CD14-positive monocyte (primary cell): ENCODE measurements around the gene LPO. TPM values are rescaled to one million over a fixed set of nuclear protein-coding genes. Genes with fewer than 3 reads are reported as not detected.
A peak's percentile ranks its signal among the peaks of the same experiment; 100 is the strongest.

Experiments
- DNase-seq, 3 donors: peaks; one replicate each; pipeline ENCODE4 v3.0.0-alpha.2; 2011 to 2022
- H2AFZ ChIP-seq: 2 replicates; pipeline ENCODE4 v1.6.0; 2012; ENCODE audit warnings: mild to moderate bottlenecking, low read depth, low read length, inconsistent platforms; ENCODE audit not compliant: insufficient read depth, poor library complexity, severe bottlenecking
- H3K27ac ChIP-seq, 2 donors: 1 replicate in 1 of 2; 2 replicates in 1 of 2; pipeline ENCODE4 v1.5.1; 2012 to 2013; ENCODE audit warnings: low read length in 2 of 2, control low read depth in 1 of 2, inconsistent platforms in 1 of 2, low read depth in 1 of 2, mild to moderate bottlenecking in 1 of 2
- H3K27me3 ChIP-seq, 2 donors: one replicate each; pipeline versions ENCODE4 v1.6.0 to v1.6.1; 2011 to 2013; ENCODE audit warnings: low read length in 2 of 2; ENCODE audit not compliant: control insufficient read depth in 2 of 2, insufficient read depth in 2 of 2
- H3K36me3 ChIP-seq, 2 donors: replicated peaks in 1 of 2; 1 replicate in 1 of 2; 2 replicates in 1 of 2; pipeline versions ENCODE4 v1.5.1 to v1.6.1; 2012 to 2013; ENCODE audit warnings: low read length in 2 of 2, control low read depth in 1 of 2, inconsistent platforms in 1 of 2, mild to moderate bottlenecking in 1 of 2; ENCODE audit not compliant: insufficient read depth in 2 of 2, control insufficient read depth in 1 of 2
- H3K4me1 ChIP-seq, 2 donors: 1 replicate in 1 of 2; 2 replicates in 1 of 2; pipeline versions ENCODE4 v1.5.1 to v1.6.1; 2012 to 2013; ENCODE audit warnings: low read length in 2 of 2, control low read depth in 1 of 2, inconsistent platforms in 1 of 2, mild to moderate bottlenecking in 1 of 2, moderate library complexity in 1 of 2; ENCODE audit not compliant: insufficient read depth in 2 of 2, control insufficient read depth in 1 of 2
- H3K4me2 ChIP-seq: replicated peaks from 2 replicates; pipeline ENCODE3; 2012; ENCODE audit warnings: low read length, moderate library complexity, mild to moderate bottlenecking; ENCODE audit not compliant: poor library complexity, severe bottlenecking; ENCODE audit errors: extremely low read depth
- H3K4me3 ChIP-seq, 3 experiments: fragments of 200-600 bp in 1 of 3; sonication (generic) in 1 of 3; replicated peaks in 1 of 3; 1 replicate in 2 of 3; 2 replicates in 1 of 3; pipeline ENCODE4 v1.5.1; 2011 to 2013; ENCODE audit warnings: low read length in 3 of 3, mild to moderate bottlenecking in 3 of 3, control low read depth in 2 of 3, low read depth in 2 of 3, inconsistent platforms in 1 of 3, moderate library complexity in 1 of 3
- H3K79me2 ChIP-seq: 2 replicates; pipeline ENCODE4 v1.6.0; 2012; ENCODE audit warnings: mild to moderate bottlenecking, control low read depth, inconsistent platforms, low read length, moderate library complexity; ENCODE audit not compliant: insufficient read depth
- H3K9ac ChIP-seq: 2 replicates; pipeline ENCODE4 v1.6.0; 2017; ENCODE audit warnings: low read length, mild to moderate bottlenecking; ENCODE audit not compliant: insufficient read depth, poor library complexity, severe bottlenecking
- H3K9me3 ChIP-seq, 2 donors: replicated peaks in 1 of 2; 1 replicate in 1 of 2; 2 replicates in 1 of 2; pipeline versions ENCODE4 v1.5.1 to v1.6.1; 2012 to 2013; ENCODE audit warnings: low read length in 2 of 2, control low read depth in 1 of 2; ENCODE audit not compliant: control insufficient read depth in 1 of 2, insufficient read depth in 1 of 2
- H4K20me1 ChIP-seq: 2 replicates; pipeline ENCODE4 v1.6.0; 2012; ENCODE audit warnings: mild to moderate bottlenecking, low read length, control low read depth, moderate library complexity; ENCODE audit not compliant: insufficient read depth
- H3K27ac Mint-ChIP-seq, 7 donors: one replicate each; pipeline ENCODE4 v1.8.0; 2020; ENCODE audit warnings: mild to moderate bottlenecking in 7 of 7, mixed read lengths in 7 of 7, moderate library complexity in 6 of 7, inconsistent platforms in 2 of 7
- H3K27me3 Mint-ChIP-seq, 3 donors: one replicate each; pipeline ENCODE4 v1.8.0; 2021 to 2022; ENCODE audit warnings: low read depth in 3 of 3, mild to moderate bottlenecking in 3 of 3, mixed read lengths in 3 of 3, moderate library complexity in 3 of 3, inconsistent platforms in 1 of 3
- H3K36me3 Mint-ChIP-seq, 2 donors: one replicate each; pipeline ENCODE4 v1.8.0; 2020; ENCODE audit warnings: mixed read lengths in 2 of 2, inconsistent platforms in 1 of 2, mild to moderate bottlenecking in 1 of 2
- H3K4me1 Mint-ChIP-seq: one replicate; pipeline ENCODE4 v1.8.0; 2020; ENCODE audit warnings: mild to moderate bottlenecking, mixed read lengths
- H3K4me3 Mint-ChIP-seq, 2 donors: one replicate each; pipeline ENCODE4 v1.8.0; 2020; ENCODE audit warnings: mild to moderate bottlenecking in 2 of 2, mixed read lengths in 2 of 2, moderate library complexity in 1 of 2
- H3K9me3 Mint-ChIP-seq, 7 donors: one replicate each; pipeline ENCODE4 v1.8.0; 2020 to 2022; ENCODE audit warnings: mixed read lengths in 7 of 7, mild to moderate bottlenecking in 6 of 7, moderate library complexity in 6 of 7, inconsistent platforms in 2 of 7
- CTCF ChIP-seq: fragments of 200-600 bp; IDR thresholded peaks from one replicate; pipeline ENCODE4 v1.8.0; 2022; ENCODE audit warnings: antibody characterized with exemption, mild to moderate bottlenecking
- WGBS: methylation state at CpG from one replicate; pipeline ENCODE4 v1.1.5; 2013; ENCODE audit warnings: missing lambda C conversion rate; ENCODE audit not compliant: insufficient coverage; 5-methylcytosine and 5-hydroxymethylcytosine counted together
- intact Hi-C, 2 donors: fragments of 100-400 bp; cut with micrococcal nuclease; formaldehyde crosslinking; loops; one replicate each; pipeline versions ENCODE4 v1.15.0 to v1.15.1; 2023
- polyA plus RNA-seq, 3 donors: library from polyadenylated mRNA; depleted of rRNA in 1 of 3; unstranded in 2 of 3; stranded (reverse) in 1 of 3; fragments of 300-500 nt in 2 of 3; fragments of >200 nt in 1 of 3; fragmentation: Illumina TruSeq in 2 of 3; gene quantifications; 1 replicate in 2 of 3; 2 replicates in 1 of 3; pipeline ENCODE4 v1.2.3, GENCODE V29; 2012 to 2021

The LPO gene
- polyA plus RNA-seq, 3 donors, result 0.04 to 0.43 TPM; not detected in 1

GRCh38 chr17:58306131-58306951, 68.0 kb downstream of the LPO start:
- Mint-ChIP-seq H3K4me3 (no peak overlapping the region), H3K36me3 (peaks cover 3 to 4% of the 10 kb centered on the region in 2 donors), H3K27ac (peak overlapping the region in 2 of 7 donors; percentile 70 to 85), H3K27me3 (peaks cover 6 to 9% (median 9%) of the 10 kb centered on the region in 3 donors), H3K9me3 (no peaks in the 10 kb centered on the region), H3K4me1 (peaks cover 66% of the 10 kb centered on the region)
- peaks cover 32% of the 10 kb centered on the region for H3K79me2 ChIP-seq
- H3K4me3 ChIP-seq, result no peak overlapping the region
- H3K9me3 ChIP-seq, result no peaks in the 10 kb centered on the region
- DNase-seq, result no peak
- peaks cover 61 to 67% of the 10 kb centered on the region in 2 donors for H3K4me1 ChIP-seq
- no peak overlapping the region for H3K4me2 ChIP-seq
- no peaks in the 10 kb centered on the region for H3K36me3 ChIP-seq
- no peaks in the 10 kb centered on the region for H3K27me3 ChIP-seq
- H2AFZ ChIP-seq, result no peak overlapping the region
- no peak for TF ChIP-seq CTCF
- intact Hi-C loops, result no loop called here
- no peak overlapping the region for H3K9ac ChIP-seq
- WGBS, result 77% methylated on average over 12 of the region's 19 CpGs
- no peak overlapping the region for H3K27ac ChIP-seq
- no peaks in the 10 kb centered on the region for H4K20me1 ChIP-seq

GRCh38 chr17:58307468-58308172, 69.2 kb downstream of the LPO start:
- H3K4me1 ChIP-seq, result peaks cover 48 to 54% of the 10 kb centered on the region in 2 donors
- intact Hi-C loops, result no loop called here
- no peaks in the 10 kb centered on the region for H3K36me3 ChIP-seq
- H3K9me3 ChIP-seq, result no peaks in the 10 kb centered on the region
- Mint-ChIP-seq H3K4me3 (peak overlapping the region in 1 of 2 donors; percentile 15), H3K9me3 (no peaks in the 10 kb centered on the region), H3K4me1 (peaks cover 56% of the 10 kb centered on the region), H3K36me3 (peaks cover 0 to 4% of the 10 kb centered on the region in 2 donors), H3K27me3 (peaks cover 6 to 12% (median 9%) of the 10 kb centered on the region in 3 donors), H3K27ac (no peak overlapping the region)
- H3K4me3 ChIP-seq, result no peak overlapping the region
- H3K27me3 ChIP-seq, result no peaks in the 10 kb centered on the region
- no peak for TF ChIP-seq CTCF
- H2AFZ ChIP-seq, result no peak overlapping the region
- no peak for DNase-seq
- 90% methylated on average over 9 of the region's 20 CpGs for WGBS
- H4K20me1 ChIP-seq, result no peaks in the 10 kb centered on the region
- H3K4me2 ChIP-seq, result peak overlapping the region; percentile 16
- no peak overlapping the region for H3K9ac ChIP-seq
- no peak overlapping the region for H3K27ac ChIP-seq
- H3K79me2 ChIP-seq, result peaks cover 20% of the 10 kb centered on the region
